ENCODE measurements around the gene VSIR.

DNA sequence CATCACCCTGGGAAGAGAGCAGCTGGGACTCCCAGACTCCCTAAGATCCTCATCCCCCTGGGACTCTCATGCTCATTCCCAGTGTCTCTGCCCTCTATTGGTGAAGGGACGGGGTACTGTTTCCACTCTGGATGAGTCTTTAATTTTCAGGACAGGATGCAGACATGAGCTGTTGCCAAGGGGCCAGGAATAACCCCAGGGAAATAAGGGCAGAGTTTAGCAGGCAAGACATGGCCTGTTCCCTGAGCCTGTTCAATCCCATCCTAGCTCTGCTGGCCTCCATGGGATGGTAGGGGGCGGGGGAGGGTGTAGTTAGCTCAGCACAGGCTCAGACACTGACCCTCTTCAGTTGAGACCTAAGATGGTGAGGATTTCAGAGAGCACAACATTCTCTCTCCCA is 67.7 kb downstream of the VSIR start:
- TF ChIP-seq, protein P1, sequence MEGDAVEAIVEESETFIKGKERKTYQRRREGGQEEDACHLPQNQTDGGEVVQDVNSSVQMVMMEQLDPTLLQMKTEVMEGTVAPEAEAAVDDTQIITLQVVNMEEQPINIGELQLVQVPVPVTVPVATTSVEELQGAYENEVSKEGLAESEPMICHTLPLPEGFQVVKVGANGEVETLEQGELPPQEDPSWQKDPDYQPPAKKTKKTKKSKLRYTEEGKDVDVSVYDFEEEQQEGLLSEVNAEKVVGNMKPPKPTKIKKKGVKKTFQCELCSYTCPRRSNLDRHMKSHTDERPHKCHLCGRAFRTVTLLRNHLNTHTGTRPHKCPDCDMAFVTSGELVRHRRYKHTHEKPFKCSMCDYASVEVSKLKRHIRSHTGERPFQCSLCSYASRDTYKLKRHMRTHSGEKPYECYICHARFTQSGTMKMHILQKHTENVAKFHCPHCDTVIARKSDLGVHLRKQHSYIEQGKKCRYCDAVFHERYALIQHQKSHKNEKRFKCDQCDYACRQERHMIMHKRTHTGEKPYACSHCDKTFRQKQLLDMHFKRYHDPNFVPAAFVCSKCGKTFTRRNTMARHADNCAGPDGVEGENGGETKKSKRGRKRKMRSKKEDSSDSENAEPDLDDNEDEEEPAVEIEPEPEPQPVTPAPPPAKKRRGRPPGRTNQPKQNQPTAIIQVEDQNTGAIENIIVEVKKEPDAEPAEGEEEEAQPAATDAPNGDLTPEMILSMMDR (IDR thresholded peaks at IDR 0.05) = no peak
- TF ChIP-seq EP300 (IDR thresholded peaks at IDR 0.05) (no peak), POLR2A (IDR thresholded peaks at IDR 0.05) (no peak)
